GM18499 (cell line): Measurements from ENCODE around the gene CYP2A13.
"Not testable (repeated sequence)": the region's sequence is repeated elsewhere in the genome, so short reads cannot be mapped to it uniquely, and the experiment has no call there.

Experiments
- ATAC-seq: cut with Tn5 transposase; IDR thresholded peaks from one replicate; pipeline ENCODE4 v1.9.1; 2021; ENCODE audit warnings: moderate number of reproducible peaks; ENCODE audit not compliant: insufficient read depth, unreplicated experiment

CYP2A13 gene

GRCh38 chr19:41116261-41116660 is 28.0 kb downstream of the CYP2A13 start:
- ATAC-seq = no peak

GRCh38 chr19:41120929-41121911 is 33.0 kb downstream of the CYP2A13 start:
- ATAC-seq = not testable (repeated sequence)

GRCh38 chr19:41122846-41123245 is 34.6 kb downstream of the CYP2A13 start:
- not testable (repeated sequence) for ATAC-seq

DNA sequence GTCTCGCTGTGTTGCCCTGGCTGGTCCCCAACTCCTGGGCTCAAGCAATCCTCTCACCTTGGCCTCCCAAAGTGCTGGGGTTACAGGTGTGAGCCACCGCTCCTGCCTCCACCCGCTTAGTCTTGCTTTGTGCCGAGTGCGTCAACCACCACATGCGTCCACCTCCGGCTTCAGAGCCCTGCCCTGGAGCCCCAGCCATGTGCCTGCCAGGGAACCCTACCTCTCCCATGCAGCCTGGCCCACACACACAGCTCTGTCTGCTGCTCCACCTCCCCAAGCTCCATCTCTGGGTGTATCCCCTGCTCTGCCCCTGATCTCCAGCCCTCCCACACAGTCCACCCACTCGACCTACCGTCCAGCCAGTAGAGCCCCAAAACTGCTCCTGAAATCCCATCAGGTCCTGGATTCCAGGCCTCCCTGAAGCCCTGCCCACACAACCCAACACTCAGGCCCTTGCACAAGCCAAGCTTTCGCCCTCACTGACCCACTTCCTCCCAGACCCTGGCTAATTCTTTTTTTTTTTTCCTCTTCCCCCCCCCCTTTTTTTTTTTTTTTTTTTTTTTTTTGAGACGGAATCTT is 35.6 kb downstream of the CYP2A13 start:
- ATAC-seq = no peak

DNA sequence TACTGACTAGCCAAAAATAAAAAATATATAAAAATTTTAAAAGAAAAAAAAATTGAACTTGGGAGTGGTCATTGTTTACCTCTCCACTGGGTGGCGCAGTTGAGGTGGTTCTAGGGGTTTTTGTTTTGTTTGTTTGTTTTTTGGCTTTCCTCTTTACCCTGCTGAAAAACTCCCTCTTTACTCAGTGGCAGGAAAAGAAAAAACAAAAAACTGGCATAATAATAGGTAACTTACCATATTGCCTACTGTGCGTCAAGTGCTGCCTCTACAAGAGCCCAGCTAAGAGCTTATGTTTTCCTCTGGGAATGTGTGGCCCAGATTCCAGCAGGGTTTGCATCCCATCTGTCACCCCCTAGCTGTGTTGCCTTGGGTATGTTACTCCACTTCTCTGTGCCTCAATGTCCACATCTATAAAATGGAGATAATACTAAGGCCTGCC is 38.5 kb downstream of the CYP2A13 start:
- not testable (repeated sequence) for ATAC-seq

DNA sequence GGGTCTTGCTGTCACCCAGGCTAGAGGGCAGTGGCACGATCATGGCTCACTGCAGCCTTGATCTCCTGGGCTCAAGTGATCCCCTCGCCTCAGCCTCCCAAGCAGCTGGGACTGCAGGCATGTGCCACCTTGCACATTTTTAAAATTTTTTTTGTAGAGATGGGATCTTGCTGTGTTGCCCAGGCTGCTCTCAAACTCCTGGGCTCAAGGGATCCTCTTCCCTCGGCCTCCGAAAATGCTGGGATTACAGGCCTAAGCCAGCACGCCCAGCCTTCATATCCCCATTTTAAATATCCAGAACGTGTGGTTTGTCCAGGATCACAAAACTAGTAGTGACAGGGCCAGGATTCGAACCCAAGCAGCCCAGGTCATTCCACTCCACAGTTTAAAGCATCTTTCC is 39.1 kb downstream of the CYP2A13 start:
- not testable (repeated sequence) for ATAC-seq

DNA sequence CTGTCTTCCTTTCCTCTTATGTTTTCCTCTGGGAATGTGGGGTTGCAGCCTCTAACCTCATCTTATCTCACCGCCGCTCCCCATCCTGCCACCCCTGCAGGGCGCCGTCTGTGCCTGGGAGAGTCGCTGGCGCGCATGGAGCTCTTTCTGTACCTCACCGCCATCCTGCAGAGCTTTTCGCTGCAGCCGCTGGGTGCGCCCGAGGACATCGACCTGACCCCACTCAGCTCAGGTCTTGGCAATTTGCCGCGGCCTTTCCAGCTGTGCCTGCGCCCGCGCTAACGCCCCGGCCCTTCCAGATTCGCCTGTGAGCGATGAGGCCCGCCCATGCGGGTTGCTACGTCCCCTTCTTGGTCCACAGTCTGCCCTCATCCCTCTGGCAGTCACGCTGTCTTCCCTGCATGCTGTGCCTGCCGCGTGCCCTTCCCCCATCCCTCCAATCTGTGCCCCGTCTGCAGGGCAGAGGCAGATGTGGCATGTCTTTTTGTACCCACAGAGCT is 39.6 kb downstream of the CYP2A13 start:
- ATAC-seq = not testable (repeated sequence)

DNA sequence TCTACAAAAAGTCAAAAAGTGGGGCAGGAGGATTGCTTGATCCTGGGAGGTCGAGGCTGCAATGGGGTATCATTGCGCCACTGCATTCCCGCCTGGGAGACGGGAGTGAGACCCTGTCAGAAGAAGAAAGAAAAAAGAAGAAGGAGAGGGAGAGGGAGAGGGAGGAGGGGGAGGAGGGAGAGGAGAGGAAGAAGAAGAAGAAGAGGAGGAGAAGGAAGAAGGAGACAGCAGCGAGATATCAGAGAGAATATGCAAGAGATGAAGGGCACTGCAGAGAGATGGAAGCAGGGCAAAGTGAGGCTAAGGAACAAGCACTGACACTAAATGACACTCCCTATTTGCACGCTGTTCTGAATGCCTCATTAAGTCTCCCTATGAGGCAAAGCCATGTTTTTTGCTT is 40.4 kb downstream of the CYP2A13 start:
- ATAC-seq = no peak

DNA sequence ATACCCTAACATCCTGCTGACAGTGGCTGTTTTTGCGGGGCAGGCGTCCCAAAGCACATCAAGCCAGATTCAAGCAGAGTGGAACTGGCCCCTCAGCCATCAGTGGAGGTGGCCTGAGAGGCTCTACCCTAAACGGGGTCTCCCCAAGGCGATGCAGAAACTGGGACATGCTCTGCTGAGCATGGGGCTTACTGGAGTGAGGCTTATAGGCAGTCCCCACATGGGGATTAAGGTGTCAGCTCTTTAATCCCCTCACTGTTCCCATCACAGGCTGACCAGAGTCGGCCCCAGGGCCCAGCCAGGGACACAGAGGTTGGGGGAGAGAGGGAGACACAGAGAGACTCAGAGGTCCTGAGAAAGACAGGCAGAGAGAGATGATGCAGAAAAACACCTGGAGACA is 42.9 kb downstream of the CYP2A13 start:
- ATAC-seq = no peak

DNA sequence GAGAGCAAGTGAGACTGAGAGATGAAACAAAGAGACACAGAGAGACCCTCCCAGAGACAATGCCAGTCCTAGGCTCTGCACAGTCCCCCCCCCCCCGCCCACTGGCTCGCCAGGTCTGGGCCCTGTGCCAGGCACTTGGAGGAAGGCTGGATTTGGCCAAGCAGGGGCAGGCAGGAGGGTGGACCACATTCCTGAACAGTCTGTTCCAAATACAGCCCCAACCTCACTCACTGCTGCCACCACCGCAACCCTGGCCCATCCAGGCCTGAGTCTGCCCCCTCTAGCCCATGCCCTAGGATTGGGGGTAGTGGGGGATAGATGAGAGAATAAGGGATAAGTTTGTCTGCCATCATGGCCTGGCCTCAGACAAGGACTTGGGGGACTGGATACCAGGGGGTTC is 45.0 kb downstream of the CYP2A13 start:
- ATAC-seq = no peak

DNA sequence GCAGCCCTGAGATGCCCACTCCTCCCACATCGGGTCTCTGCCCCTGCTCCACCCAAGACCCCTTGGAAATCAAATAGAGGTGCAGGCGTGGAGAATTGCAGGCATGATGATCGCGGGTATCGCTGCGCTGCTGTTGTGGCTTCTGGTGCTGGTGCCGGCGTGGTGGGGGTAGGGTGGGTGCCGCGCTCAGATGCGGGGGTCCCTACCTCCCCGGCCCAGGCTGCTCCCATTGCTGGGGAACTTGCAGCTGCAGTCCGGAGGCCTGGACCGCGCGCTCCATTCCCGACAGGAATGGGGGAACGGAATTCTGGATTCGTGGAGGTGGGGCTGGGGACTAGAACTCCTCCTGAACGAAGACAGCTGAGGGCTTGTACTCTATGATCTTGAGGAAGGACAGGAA is 46.4 kb downstream of the CYP2A13 start:
- ATAC-seq = no peak

- not testable (repeated sequence) for ATAC-seq
Observed at GRCh38 chr19:41135390-41136384, 47.4 kb downstream of the CYP2A13 start.

- ATAC-seq = no peak
Observed at GRCh38 chr19:41136636-41137455, 48.6 kb downstream of the CYP2A13 start.

DNA sequence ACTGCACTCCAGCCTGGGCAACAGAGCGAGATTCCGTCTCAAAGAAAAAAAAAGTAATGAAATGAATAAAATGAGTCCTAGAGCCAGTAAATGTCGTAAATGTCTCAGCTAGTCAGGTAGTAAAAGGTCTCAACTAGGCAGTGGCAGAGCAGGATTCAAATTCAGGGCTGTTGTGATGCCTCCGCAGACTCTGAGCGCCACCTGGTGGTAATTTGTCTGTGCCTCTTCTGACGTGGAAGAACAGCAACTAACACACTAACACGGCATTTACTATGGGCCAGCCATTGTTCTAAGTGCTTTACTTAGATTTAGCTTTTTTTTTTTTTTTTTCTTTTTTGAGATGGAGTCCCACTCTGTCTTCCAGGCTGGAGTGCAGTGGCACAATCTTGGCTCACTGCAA is 56.2 kb downstream of the CYP2A13 start:
- ATAC-seq = no peak
